Fibroblast of skin of left quadriceps (primary cell): ENCODE data around the gene UFD1.

Source experiments
- DNase-seq, 2 experiments: peaks; one replicate each; pipeline ENCODE4 v3.0.0-alpha.2; 2013; ENCODE audit warnings: low read depth in 2 of 2

The UFD1 gene

GRCh38 chr22:19496324-19496630, 17.3 kb upstream of the UFD1 start:
- DNase-seq, result no peak

- no peak for DNase-seq
Observed at GRCh38 chr22:19495562-19496323, 16.8 kb upstream of the UFD1 start.

GRCh38 chr22:19494676-19495173, 15.7 kb upstream of the UFD1 start:
- no peak for DNase-seq

GRCh38 chr22:19494001-19494560, 15.1 kb upstream of the UFD1 start:
- no peak for DNase-seq

DNA sequence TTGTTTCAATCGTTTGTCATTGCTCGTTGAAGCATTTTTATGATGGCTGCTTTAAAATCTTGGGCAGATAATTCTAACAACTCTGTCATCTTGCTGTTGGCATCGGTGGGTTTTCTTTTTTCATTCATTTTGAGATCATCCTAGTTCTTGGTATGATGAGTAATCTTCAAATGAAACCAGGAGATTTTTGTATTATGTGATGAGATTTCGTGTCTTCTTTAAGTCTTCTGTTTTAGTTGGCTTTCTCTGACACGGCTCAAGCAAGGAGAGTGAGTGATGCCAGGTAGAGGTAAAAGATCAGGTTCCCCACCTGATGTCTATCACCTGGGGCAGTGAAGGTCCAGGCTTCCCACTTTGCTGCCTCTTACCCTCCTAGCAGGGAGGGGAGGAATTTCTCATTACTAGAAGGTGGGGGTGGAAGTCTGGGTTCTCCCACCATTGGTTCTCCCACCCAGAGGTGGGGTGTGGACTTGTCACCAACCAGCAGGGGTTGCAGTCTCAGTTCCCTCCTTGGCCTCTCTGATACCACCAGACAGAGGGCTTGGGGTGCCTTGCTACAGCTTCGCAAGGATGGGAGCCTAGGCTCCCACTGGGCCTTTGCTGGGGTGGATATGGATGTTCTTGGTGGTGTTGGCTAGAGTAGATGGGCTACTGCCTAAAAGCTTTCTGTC, 13.6 kb upstream of the UFD1 start:
- DNase-seq, result no peak

- no peak for DNase-seq
Observed at GRCh38 chr22:19490628-19491230, 11.7 kb upstream of the UFD1 start.

- no peak for DNase-seq
Observed at GRCh38 chr22:19488884-19489843, 10.2 kb upstream of the UFD1 start.

GRCh38 chr22:19488285-19488684, 9.3 kb upstream of the UFD1 start:
- DNase-seq, result no peak

- peak in 1 of 2 experiments; percentile 6 for DNase-seq
Observed at GRCh38 chr22:19483481-19484244, 4.7 kb upstream of the UFD1 start.

DNA sequence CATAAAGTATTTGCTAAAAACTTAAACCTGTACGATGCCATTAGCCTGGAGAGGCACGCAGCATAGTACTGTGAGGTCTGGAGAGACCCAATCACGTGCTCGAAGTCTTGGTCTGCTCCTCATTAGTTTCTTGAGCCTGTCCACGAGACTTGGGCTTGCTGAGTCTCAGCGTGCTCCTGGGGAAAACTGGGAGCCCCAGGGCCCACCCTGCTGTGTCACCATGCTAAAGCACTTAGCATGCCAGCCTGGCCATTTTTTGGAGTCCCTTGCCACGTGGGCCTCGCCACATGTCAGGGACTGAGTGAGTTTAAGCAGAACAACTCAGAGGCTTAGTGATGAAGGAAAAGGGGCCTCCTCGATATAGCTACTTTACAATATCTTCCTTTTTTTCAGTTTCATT, 3.3 kb upstream of the UFD1 start:
- no peak for DNase-seq

DNA sequence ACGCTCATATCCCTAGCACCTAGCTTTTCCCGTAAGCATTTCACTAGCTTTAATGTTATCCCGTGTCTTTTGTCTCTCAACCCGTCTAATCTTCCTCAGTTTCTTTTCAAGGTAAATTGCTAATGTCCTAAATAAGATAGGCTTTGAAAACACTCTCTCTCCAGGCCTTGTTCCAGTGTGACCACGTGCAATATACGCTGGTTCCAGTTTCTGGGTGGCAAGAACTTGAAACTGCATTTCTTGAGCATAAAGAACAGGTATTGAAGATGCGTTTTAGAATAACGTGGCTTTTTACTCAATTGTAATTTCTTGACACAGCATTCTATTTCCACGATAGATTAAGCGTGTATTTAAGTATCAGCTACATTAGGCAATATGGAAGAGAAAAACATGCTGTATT, 1.8 kb upstream of the UFD1 start:
- no peak for DNase-seq

DNA sequence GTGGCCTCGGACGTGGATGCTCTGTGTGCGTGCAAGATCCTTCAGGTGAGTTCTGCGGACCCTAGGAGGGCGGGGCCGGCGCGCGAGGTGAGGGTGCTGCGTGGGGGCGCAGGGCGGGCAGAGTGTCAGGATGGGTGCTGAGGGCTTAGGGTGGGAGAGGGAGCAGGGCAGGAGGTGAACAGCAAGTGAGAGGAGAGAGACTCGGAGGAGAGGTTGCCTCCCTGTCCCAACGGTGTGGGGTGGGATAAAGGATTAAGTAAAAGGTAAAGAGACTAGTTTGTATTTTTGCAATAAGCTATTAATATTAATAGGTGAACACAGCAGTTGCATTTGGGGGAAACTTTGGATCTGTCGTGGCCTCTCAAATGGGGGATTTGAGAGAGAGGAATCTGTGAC, 1.2 kb upstream of the UFD1 start:
- DNase-seq, result no peak

DNA sequence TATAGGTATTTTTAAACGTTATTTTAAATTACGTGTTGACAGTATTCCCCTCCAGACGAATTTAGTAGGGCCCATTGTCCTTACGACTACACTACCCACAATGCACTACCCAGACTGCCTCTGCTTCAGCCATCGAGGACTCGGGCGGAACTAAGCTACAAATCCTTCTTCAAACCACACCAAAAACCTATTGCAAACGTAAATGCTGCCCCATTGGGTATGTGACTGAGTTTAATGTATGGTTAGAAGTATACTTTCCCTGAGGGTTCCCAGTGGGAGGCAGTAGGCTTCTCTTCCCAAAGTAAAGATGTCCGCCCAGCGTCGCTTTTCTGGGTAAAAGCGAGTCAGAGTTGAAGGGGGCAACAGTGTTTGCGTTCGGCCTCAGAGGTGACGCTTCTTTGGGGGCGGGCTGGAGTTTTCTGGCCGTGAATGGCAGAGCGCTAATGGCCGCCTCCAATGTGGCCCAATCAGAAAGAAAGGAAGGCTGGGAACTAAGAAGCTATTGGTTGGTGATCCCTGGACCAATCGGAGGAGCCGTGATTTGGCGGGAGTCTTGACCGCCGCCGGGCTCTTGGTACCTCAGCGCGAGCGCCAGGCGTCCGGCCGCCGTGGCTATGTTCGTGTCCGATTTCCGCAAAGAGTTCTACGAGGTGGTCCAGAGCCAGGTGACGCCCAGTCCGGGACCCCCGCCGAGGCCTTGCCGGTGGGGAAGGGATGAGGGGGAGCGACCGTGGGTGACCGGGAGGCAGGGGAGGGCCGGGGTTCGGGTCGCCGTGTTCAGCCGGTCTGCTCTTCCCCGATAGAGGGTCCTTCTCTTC, 571 bp upstream of the UFD1 start, which contains the start of gene CDC45:
TSS of gene CDC45 (plus strand) at position 566 of the 818 bp plus-strand sequence. CDS start at position 615, 49 bp downstream.
- peak; percentile 96 for DNase-seq

DNA sequence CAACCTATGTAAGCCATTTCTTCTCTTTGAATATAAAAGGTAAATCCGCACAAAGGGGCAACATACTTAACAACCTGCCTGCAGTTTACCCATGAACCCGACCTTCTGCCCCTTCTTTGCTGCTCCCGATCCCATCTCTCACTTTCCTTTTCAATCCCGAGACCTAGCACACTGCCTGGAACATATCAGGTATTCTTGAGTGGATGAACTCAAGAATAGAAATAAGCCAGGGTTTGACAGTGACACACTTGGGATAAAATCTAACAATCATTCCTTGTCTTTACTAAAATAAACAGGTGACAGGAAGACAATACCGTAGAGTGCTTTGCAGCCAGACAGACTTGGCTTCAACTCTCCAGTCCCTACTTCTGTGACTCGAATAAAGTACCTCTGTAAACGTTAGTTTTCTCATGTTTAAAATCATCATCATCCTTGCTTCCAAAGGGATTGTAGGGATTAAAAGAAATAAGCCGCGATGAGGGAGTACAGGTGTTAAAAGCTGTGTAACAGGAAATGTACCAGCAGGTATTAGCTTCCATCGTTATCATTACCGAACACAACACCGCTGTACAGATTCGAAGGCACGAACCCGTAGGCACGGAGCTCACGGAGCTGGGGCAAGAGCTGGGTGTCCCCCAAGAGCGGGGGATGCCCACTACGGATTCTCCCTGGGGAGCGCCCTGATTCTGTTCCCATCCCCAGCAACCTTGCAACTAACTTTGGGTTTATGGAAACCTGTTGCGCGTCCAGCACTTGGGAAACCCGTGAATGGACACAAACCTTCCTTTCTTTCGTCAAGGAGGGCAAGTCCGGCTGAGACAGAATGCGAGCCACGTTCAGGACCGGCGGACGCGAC, 720 bp downstream of the UFD1 start:
- DNase-seq, result no peak

DNA sequence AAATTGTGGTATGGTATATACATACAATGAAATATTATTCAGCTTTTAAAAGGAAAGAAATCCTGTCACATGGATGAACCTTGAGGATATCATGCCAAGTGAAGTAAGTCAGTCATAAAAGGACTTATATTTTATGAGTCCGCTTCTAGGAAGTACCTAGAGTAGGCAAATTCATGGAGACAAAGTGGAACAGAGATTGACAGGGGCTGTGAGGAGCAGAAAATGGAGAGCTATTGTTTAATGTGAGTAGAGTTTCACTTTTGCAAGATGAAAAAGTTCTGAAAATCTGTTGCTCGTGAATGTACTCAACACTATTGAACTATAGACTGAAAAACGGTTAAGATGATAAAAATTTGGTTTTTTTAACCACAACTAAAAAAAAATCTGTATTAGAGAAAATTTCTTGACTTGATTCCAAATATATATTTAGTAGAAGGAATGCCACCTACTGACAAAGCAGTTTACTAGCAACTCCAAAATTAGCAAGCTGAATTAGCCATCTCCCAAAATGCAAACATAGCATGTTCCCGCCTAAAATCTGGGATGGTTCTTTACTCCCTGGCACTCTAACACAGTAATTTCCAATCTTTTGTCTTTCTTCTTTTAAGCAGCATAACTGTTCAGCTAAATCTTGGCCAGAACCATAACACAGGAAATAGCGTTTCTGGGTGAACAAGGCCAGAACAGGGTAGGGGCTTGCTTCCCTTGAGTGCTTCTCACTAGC, 1.5 kb downstream of the UFD1 start:
- DNase-seq, result peak in 1 of 2 experiments; percentile 5

- no peak for DNase-seq
Observed at GRCh38 chr22:19476023-19476422, 3.0 kb downstream of the UFD1 start.

DNA sequence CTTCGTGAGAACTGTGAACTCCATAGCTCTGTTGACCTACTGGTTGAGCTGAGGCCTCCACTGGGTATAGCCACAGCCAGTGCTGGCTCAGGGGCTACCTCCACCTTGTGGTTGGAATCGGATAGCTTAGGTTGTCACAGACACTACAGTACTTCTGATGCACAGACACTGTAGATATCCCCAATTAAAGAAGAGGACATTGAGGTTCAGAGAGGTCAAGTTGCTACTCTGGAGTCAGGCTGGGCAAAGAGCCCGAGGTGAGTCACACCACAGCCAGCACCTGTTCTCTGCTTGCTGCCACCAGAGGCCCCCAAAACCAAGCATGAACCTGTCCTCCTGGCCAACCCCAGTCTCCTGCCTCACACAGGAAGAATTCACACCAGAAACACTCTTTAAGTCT, 5.4 kb downstream of the UFD1 start:
- DNase-seq, result no peak

DNA sequence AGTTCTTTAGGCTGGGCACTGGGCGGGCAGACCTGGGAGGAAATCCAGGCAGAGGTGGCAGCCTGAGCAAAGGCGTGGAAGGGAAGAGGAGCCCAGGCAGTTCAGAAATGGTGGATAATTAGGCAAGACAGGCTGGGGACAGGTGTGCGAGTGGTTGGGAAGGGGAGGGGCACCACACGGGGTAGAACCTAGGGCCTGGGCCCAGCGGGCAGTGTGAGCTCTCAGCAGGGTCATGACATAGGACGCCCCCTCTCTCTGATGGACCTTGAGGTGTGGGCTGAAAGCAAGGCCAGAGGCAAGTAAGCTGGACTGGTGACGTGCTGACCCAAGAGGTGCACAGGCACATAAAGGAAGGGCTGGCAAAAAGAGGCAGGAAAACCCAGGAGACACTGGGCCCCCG, 6.8 kb downstream of the UFD1 start:
- DNase-seq, result no peak
